ENCODE results near the gene IRAK1.

GRCh38 chrX:154051201-154051810 is 31.6 kb upstream of the IRAK1 start:
- TF ChIP-seq CTCF (IDR thresholded peaks at IDR 0.05; ENCODE audit: borderline replicate concordance, extremely low read depth, low read length, poor library complexity, severe bottlenecking) (peak; percentile 77), EZH2 (IDR thresholded peaks at IDR 0.05; ENCODE audit: borderline replicate concordance, low read depth, low read length, severe bottlenecking) (no peak)

Data from DND-41 (cell line).